Activated CD8-positive, alpha-beta memory T cell treated with anti-CD3 and anti-CD28 coated beads, Interleukin-2, amount 10 ng/mL, durations not matched to agents 7 days and 5 days (primary cell): ENCODE data around the gene ATP9A. TPM values are rescaled to one million over a fixed set of nuclear protein-coding genes. Genes with fewer than 3 reads are reported as not detected.

Experiments
- ATAC-seq: fragments of 150-1000 bp; cut with Tn5 transposase; one replicate; pipeline ENCODE4 v1.10.0; 2021; ENCODE audit warnings: moderate library complexity
- CTCF ChIA-PET: fragments of 350-600 bp; sonication (Branson Sonifier 250); formaldehyde crosslinking; loops from one replicate; lab custom pipeline; 2021; ENCODE audit warnings: antibody characterized with exemption; lab: Charles Lee
- DNase-seq: peaks from one replicate; pipeline ENCODE4 v3.0.0-alpha.2; 2020
- H3K27ac Mint-ChIP-seq: one replicate; pipeline ENCODE4 v1.8.0; 2021; ENCODE audit warnings: mild to moderate bottlenecking, mixed read lengths
- H3K27me3 Mint-ChIP-seq: one replicate; pipeline ENCODE4 v1.8.0; 2021; ENCODE audit warnings: mixed read lengths
- H3K36me3 Mint-ChIP-seq: one replicate; pipeline ENCODE4 v1.8.0; 2021; ENCODE audit warnings: mild to moderate bottlenecking, mixed read lengths
- H3K4me1 Mint-ChIP-seq: one replicate; pipeline ENCODE4 v1.8.0; 2021; ENCODE audit warnings: mixed read lengths
- H3K4me3 Mint-ChIP-seq: one replicate; pipeline ENCODE4 v1.8.0; 2021; ENCODE audit warnings: mild to moderate bottlenecking, moderate library complexity, mixed read lengths
- H3K9me3 Mint-ChIP-seq: one replicate; pipeline ENCODE4 v1.8.0; 2022; ENCODE audit warnings: low read depth, mixed read lengths
- total RNA-seq, 2 experiments: library from RNA; stranded (reverse); gene quantifications; one replicate each; pipeline ENCODE4 v1.2.3, GENCODE V29; 2021

The ATP9A gene
- total RNA-seq, 2 experiments from 2014 or later = 0.38 to 2.4 TPM

DNA sequence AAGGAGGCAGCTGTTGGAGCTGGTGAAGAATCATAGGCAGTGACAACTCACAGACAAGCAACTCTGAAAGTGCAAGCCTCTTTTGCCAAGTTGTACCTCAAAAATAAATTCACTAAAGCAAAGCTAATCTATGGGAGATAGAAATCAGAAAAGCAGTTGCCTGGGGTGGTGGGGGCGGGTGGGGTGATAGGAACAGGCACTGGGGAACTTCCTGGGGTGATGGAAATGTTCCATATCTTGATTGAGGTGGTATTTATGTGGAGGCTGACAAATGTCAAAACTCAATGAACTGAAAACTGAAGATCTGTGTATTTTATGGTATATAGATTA is 52.4 kb downstream of the ATP9A start:
- DNase-seq (no peak), ATAC-seq (no peak)
- Mint-ChIP-seq H3K36me3 (no peaks in the 10 kb centered on the region), H3K4me1 (peaks cover 8% of the 10 kb centered on the region), H3K27ac (no peak overlapping the region), H3K9me3 (no peaks in the 10 kb centered on the region), H3K27me3 (peaks cover 11% of the 10 kb centered on the region), H3K4me3 (no peak overlapping the region)
- CTCF ChIA-PET = no interaction called here

DNA sequence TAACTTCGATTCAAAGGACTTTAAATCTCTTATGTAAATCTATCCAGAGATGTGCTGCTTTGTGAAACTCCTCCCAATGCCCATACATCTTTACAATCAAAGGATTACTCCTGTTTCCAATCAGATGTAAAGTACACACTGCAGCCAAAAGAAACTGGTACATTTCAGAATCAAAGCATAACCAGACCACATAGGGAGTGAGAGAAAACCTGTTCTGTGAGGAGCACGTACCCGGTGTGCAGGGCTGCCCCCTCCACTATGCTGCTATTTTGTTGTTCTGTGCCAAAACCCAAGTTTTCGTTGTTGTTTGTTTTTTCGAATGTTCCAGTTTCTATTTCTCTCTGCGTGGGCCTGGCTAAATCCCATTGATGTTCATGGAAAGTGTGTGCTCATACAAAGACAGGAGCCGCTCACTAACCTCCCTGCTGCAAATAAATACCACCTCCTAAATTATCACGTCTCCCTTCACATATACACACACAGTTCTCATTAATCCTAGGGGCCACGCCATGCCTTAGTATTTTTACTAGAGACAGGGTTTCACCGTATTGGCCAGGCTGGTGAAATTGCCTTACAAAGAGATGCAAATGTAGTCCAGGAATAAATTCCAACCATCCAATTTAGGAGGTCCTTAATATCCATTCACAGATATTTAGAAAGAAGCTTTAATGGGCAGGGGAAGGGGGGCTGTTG is 52.9 kb downstream of the ATP9A start:
- Mint-ChIP-seq H3K9me3 (no peaks in the 10 kb centered on the region), H3K4me3 (no peak overlapping the region), H3K27ac (no peak overlapping the region), H3K27me3 (peaks cover 14% of the 10 kb centered on the region), H3K4me1 (peaks cover 8% of the 10 kb centered on the region), H3K36me3 (no peaks in the 10 kb centered on the region)
- CTCF ChIA-PET = no interaction called here
- DNase-seq = no peak
- ATAC-seq = no peak

DNA sequence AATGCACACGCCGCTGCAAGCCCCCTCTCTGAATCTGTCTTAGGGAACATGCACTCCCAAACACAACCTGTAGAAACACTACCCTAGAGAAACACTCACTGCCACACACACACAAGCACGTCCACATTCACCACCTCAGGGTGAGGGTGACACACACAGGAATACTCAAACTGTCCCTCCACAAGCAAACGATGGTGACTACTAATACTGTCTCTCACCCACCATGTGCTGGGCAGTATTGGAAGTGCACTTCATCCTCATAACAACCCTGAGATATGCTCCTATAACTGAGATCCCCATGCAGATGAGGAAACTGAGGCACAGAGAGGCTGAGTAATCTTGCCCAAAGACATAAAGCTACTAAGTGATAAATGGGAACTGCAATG is 55.0 kb downstream of the ATP9A start:
- peaks cover 14% of the 10 kb centered on the region for H3K27me3 Mint-ChIP-seq

DNA sequence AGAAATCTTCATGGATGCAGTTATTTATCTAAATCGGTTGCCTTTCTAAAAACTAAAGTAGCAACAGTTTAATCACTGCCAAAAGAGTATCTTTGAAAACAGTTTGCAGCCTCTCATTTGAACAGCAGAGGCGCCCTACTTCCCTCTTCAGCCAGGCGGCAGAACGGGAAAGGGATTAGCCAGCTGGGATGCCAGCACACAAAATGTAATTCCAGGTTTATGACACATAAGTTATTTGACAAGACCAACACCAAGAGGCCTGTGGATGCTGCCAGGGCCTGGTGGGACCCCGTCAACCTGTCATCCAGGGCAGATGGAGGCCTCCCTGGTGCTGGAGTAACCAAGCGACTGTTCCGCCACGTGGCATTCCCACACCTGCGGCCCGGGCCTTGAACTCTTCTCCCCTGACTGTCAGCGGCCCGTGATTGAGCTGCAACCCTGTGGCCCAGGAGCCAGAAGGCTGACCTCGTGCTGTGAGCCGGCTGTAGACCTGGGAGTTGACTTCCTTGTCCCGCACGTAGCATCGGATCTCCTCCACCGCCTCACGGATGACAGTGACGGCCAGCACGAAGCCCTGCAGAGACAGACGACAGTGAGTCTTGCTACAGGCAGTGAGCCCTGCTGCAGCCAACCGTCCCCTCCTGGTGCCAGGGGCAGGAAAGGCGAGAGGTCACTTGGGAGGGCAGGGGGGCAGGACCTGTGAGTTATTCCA is 55.5 kb downstream of the ATP9A start:
- no peaks in the 10 kb centered on the region for H3K9me3 Mint-ChIP-seq
- peaks cover 8% of the 10 kb centered on the region for H3K4me1 Mint-ChIP-seq
- CTCF ChIA-PET = no interaction called here
- H3K27ac Mint-ChIP-seq = no peak overlapping the region
- H3K4me3 Mint-ChIP-seq = no peak overlapping the region
- peaks cover 14% of the 10 kb centered on the region for H3K27me3 Mint-ChIP-seq
- ATAC-seq (no peak), DNase-seq (no peak)
- H3K36me3 Mint-ChIP-seq = no peaks in the 10 kb centered on the region

More for the DNA sequence above, 55.0 kb downstream of the ATP9A start:
- ATAC-seq (no peak), DNase-seq (no peak)
- peaks cover 8% of the 10 kb centered on the region for H3K4me1 Mint-ChIP-seq
- H3K9me3 Mint-ChIP-seq = no peaks in the 10 kb centered on the region
- CTCF ChIA-PET = no interaction called here
- H3K36me3 Mint-ChIP-seq = no peaks in the 10 kb centered on the region
- H3K27ac Mint-ChIP-seq = no peak overlapping the region
- no peak overlapping the region for H3K4me3 Mint-ChIP-seq

DNA sequence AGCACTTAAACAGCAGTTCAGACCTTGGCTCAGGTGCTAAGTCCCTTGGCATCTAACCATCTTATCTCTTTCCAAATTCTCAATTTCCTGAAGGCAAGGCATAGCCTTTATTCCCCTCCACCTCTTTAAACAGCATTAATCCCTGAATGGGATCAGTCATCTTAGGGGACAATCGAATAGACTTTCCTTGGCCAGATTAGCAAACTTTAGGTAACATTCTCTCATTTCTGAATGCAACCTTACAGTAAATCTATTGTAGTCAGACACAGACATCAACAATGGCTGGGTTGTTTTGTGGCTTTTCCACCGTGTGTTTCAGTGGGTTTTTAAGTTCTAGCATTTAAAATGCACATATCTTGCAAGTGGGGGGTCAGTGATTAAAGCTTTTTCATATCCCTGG is 56.8 kb downstream of the ATP9A start:
- ATAC-seq = no peak
- peaks cover 21% of the 10 kb centered on the region for H3K27me3 Mint-ChIP-seq
- CTCF ChIA-PET = no interaction called here
- no peaks in the 10 kb centered on the region for H3K36me3 Mint-ChIP-seq
- H3K4me3 Mint-ChIP-seq = no peak overlapping the region
- no peak for DNase-seq
- no peaks in the 10 kb centered on the region for H3K9me3 Mint-ChIP-seq
- peaks cover 8% of the 10 kb centered on the region for H3K4me1 Mint-ChIP-seq
- H3K27ac Mint-ChIP-seq = no peak overlapping the region

DNA sequence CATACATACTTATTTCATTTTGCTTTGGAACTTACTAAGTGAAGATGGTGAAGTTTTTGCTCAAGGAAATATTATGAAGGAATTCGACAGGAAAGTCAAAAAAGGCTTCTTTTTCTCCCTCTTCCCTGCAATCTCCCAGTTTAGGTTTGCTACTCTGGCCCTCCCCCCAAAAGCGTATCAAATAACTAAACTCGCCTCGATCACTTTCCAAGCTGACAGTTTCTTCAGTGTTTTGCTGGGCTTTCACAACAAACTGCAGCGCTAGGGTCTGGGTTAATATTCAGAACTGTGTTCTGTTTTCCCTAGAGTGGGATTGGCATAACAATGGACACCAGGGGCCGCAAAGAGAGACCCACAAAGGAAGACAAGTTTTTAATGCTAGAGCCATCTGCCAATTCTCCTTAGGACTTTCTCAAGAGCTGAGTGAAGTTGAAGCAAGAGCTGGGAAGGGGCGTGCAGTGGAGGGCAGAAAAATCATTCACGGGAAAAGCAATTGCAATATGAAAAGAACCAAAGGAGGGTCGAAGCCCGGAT is 57.8 kb downstream of the ATP9A start:
- peaks cover 23% of the 10 kb centered on the region for H3K27me3 Mint-ChIP-seq
- no peak overlapping the region for H3K4me3 Mint-ChIP-seq
- H3K36me3 Mint-ChIP-seq = no peaks in the 10 kb centered on the region
- CTCF ChIA-PET = no interaction called here
- peaks cover 5% of the 10 kb centered on the region for H3K4me1 Mint-ChIP-seq
- no peak for DNase-seq
- no peaks in the 10 kb centered on the region for H3K9me3 Mint-ChIP-seq
- no peak for ATAC-seq
- no peak overlapping the region for H3K27ac Mint-ChIP-seq

DNA sequence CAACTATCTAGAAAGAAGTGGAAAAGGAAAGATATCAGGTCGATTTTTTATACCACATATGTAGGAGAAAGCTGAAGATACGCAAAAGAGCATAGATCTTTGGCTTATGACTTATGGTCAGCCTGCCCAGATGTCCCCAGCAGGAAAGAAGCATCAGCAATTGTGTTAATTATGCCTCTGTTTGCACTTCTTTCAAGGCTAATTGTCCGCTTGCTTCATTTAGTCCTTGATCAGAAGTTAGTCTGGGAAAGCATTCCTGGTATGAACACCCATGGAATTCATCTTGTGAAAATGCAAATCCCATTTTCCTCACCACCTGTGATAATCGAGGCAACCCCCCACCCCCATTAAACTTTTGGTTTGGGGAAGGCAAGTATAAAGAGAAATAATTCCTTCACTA is 62.8 kb downstream of the ATP9A start:
- H3K9me3 Mint-ChIP-seq = no peaks in the 10 kb centered on the region
- no peak overlapping the region for H3K4me3 Mint-ChIP-seq
- H3K27ac Mint-ChIP-seq = no peak overlapping the region
- no peak for DNase-seq
- peaks cover 38% of the 10 kb centered on the region for H3K27me3 Mint-ChIP-seq
- ATAC-seq = no peak
- no peaks in the 10 kb centered on the region for H3K4me1 Mint-ChIP-seq
- CTCF ChIA-PET = no interaction called here
- no peaks in the 10 kb centered on the region for H3K36me3 Mint-ChIP-seq

DNA sequence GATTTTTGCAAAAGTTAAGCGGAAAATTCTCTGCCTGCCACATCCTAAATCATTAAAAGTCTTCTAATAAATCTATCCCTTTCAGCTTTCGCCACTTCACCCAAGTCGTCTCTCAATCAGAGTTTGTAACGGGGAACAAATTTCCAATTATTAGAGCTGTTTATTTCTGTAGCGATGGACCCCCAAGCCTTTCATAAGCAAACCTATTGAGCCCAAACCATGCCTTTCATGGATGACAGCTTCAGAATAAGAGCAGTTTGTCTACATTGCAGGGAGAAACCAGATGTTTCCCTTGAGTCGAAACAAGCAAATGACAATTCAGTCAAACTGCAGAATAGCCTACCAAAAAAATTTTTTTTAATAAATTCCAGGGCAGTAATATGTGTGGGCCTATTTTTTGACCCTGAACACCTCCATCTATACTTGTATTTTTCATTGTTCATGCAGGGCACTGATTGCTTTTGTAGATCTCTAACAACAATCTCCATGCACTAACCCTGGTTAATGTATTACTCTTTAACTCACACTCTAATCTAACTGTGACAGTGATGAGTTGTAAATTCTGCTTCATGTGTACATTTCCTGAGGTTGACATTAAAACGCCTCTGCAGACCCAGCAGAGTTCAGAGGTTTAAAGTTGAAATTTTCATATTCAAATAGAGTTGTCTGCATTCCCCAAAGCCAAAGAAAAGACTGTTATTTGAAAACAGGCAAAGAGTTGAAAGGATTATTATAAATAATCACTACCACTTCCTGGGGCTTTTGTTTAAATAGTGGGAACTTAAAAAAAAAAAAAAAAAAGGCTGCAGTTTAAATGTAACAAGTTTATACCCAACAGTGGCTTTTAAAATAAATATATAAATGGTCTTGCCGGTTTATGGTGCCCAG is 64.5 kb downstream of the ATP9A start:
- no peaks in the 10 kb centered on the region for H3K4me1 Mint-ChIP-seq
- DNase-seq (no peak), ATAC-seq (no peak)
- CTCF ChIA-PET = no interaction called here
- peaks cover 38% of the 10 kb centered on the region for H3K27me3 Mint-ChIP-seq
- no peaks in the 10 kb centered on the region for H3K9me3 Mint-ChIP-seq
- no peak overlapping the region for H3K27ac Mint-ChIP-seq
- H3K36me3 Mint-ChIP-seq = no peaks in the 10 kb centered on the region
- no peak overlapping the region for H3K4me3 Mint-ChIP-seq

DNA sequence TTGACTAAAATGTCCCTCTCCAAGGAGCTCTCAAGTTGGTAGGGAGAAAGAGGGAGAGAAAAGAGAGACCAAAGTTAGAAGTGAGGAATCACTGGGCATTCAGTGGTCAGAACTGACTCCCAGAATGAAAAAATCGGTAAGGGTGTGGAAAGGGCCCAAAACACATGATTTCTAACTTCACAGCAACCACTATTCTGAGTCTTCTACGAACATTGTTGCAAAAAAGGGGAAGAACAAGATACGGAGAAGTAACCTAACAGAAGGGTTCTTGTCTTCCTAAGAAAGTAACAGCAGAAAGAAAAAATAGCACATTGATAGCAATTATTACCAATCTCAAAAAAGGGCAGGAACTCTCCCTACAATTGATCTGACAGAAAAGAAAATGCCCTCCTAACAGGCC is 65.6 kb downstream of the ATP9A start:
- no peak for DNase-seq
- Mint-ChIP-seq H3K27me3 (peaks cover 41% of the 10 kb centered on the region), H3K4me3 (no peak overlapping the region), H3K27ac (no peak overlapping the region), H3K4me1 (no peaks in the 10 kb centered on the region), H3K9me3 (no peaks in the 10 kb centered on the region), H3K36me3 (no peaks in the 10 kb centered on the region)
- CTCF ChIA-PET = no interaction called here
- ATAC-seq = no peak

DNA sequence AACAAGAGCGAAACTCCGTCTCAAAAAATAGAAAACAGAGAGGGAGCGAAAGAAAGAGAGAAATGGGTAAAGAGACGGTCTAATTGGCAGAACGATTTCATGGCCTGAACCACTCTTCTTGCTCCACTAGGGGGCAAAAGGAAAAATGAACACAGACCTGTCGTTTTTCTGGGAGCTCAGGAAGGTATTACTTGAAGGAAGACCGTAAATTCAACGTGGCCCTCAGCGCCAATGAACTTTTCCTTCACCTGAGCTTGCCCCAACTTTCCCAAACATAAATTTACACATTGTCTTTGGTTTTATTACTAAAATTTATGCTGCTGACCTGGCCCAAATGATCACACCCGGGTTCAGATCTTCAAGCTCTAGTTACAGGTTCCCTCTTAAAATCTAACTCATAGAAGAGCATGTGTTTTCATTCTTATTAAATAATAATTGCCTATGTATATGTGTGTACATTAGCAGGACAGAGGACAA is 67.3 kb downstream of the ATP9A start:
- DNase-seq (no peak), ATAC-seq (no peak)
- no peaks in the 10 kb centered on the region for H3K36me3 Mint-ChIP-seq
- H3K4me1 Mint-ChIP-seq = peaks cover 4% of the 10 kb centered on the region
- no peak overlapping the region for H3K4me3 Mint-ChIP-seq
- CTCF ChIA-PET = interaction anchor here (0.6 to 1.9 kb wide), 3 partner anchors 57 to 1372 kb away, joined by 3 to 11 read pairs (median 3); no protein-coding TSS in a partner anchor
- no peaks in the 10 kb centered on the region for H3K9me3 Mint-ChIP-seq
- H3K27ac Mint-ChIP-seq = no peak overlapping the region
- H3K27me3 Mint-ChIP-seq = peaks cover 47% of the 10 kb centered on the region

DNA sequence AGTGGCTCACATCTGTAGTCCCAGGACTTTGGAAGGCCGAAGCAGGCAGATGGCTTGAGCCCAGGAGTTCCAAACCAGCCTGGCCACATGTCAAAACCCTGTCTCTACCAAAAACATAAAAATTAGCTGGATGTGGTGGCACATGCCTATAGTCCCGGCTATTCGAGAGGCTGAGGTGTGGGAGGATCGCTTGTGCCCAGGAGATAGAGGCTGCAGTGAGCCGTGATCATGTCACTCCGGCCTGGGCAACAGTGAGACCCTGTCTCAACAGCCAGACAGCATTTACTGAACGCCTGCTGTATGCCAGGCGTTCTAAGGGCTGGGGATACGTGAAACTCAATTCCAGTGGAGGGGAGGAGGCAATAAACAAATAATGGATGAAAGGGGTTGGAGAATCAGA is 69.9 kb downstream of the ATP9A start:
- ATAC-seq (no peak), DNase-seq (no peak)
- Mint-ChIP-seq H3K36me3 (no peaks in the 10 kb centered on the region), H3K9me3 (no peaks in the 10 kb centered on the region), H3K4me3 (no peak overlapping the region), H3K4me1 (peaks cover 8% of the 10 kb centered on the region), H3K27ac (no peak overlapping the region), H3K27me3 (peaks cover 35% of the 10 kb centered on the region)
- CTCF ChIA-PET = interaction anchor here (1.0 to 1.4 kb wide), 2 partner anchors 58 to 385 kb away, joined by 3 to 4 read pairs; no protein-coding TSS in a partner anchor

DNA sequence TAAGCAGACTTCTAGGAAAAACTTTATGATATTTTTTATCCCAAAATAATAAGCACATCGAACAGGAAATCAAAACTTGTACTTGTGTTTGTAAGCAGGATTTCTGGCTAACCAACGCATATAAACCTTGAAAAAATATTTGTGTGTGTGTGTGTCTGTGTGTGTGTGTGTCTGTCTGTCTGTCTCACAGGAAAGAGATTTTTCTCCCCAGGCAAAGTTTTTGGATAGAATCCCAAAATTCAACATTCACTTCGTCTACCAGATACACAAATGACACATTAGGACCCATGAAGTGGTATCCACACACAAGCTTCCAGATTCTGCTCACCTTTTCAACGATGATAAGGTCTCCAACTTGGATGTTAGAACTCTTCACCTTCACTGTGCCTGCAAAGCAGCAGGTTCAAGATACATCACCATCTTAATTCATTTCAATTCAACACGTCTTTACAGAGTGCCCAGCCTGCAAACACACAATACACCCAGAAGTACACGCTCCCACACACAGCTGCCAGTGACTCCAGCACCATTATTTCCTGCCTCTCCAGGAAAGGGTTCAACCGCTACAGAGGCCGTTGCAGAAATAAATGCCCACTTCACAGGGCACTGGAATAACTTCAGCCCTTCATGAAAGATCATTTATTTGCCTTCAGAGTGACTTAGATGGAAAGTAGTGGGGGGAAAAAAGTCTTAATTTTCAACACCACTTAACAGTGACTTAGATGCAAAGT is 70.9 kb downstream of the ATP9A start:
- CTCF ChIA-PET = interaction anchor here (1.4 kb wide), 1 partner anchor 57 kb away, joined by 4 read pairs; no protein-coding TSS in a partner anchor
- Mint-ChIP-seq H3K27me3 (peaks cover 31% of the 10 kb centered on the region), H3K9me3 (no peaks in the 10 kb centered on the region), H3K27ac (no peak overlapping the region), H3K4me3 (no peak overlapping the region), H3K36me3 (no peaks in the 10 kb centered on the region), H3K4me1 (peaks cover 8% of the 10 kb centered on the region)
- no peak for DNase-seq
- no peak for ATAC-seq
